ENCODE results near the gene CADM1. TPM values are rescaled to one million over a fixed set of nuclear protein-coding genes. Genes with fewer than 3 reads are reported as not detected.

CADM1 gene
- total and polyA plus RNA-seq, 2 donors from 2014 or later, result 24.0 to 33.5 TPM

- intact Hi-C loops (cut with DNase I), result no loop called here
- Histone ChIP-seq H3K27ac (ENCODE audit: low read depth in 2 of 2, low read length in 2 of 2) (no peak overlapping the region), H3K4me3 (ENCODE audit: low read length in 3 of 3) (no peak overlapping the region), H3K27me3 (ENCODE audit: control insufficient read depth, insufficient read depth, low read length) (no peaks in the 10 kb centered on the region), H3K36me3 (ENCODE audit: control insufficient read depth in 2 of 3, insufficient read depth in 3 of 3, low read length in 3 of 3) (no peaks in the 10 kb centered on the region), H3K4me1 (ENCODE audit: control insufficient read depth in 2 of 3, insufficient read depth in 2 of 3, low read depth in 1 of 3, low read length in 3 of 3) (peaks cover 0 to 4% (median 2%) of the 10 kb centered on the region in 3 donors), H3K9ac (ENCODE audit: low read length in 3 of 3) (no peak overlapping the region), H3K9me3 (ENCODE audit: control insufficient read depth in 2 of 3, insufficient read depth in 1 of 3, low read length in 3 of 3) (no peaks in the 10 kb centered on the region)
- no peak for TF ChIP-seq CTCF (IDR thresholded peaks at IDR 0.05; ENCODE audit: borderline replicate concordance, extremely low read depth, insufficient read depth)
- DNase-seq (no peak), FAIRE-seq (no peak)
Measured at GRCh38 chr11:115518983-115519628, 14.9 kb upstream of the CADM1 start.

- FAIRE-seq (no peak), DNase-seq (no peak)
- no peak overlapping the region for H3K9ac ChIP-seq (ENCODE audit: low read length in 3 of 3)
- no peak overlapping the region for H3K27ac ChIP-seq (ENCODE audit: low read depth in 2 of 2, low read length in 2 of 2)
- H3K4me3 ChIP-seq (ENCODE audit: low read length in 3 of 3), result no peak overlapping the region
- intact Hi-C loops (cut with DNase I), result no loop called here
- H3K36me3 ChIP-seq (ENCODE audit: control insufficient read depth in 2 of 3, insufficient read depth in 3 of 3, low read length in 3 of 3), result no peaks in the 10 kb centered on the region
- no peaks in the 10 kb centered on the region for H3K4me1 ChIP-seq (ENCODE audit: control insufficient read depth in 2 of 3, insufficient read depth in 2 of 3, low read depth in 1 of 3, low read length in 3 of 3)
- H3K27me3 ChIP-seq (ENCODE audit: control insufficient read depth, insufficient read depth, low read length), result no peaks in the 10 kb centered on the region
- no peak for TF ChIP-seq CTCF (IDR thresholded peaks at IDR 0.05; ENCODE audit: borderline replicate concordance, extremely low read depth, insufficient read depth)
- H3K9me3 ChIP-seq (ENCODE audit: control insufficient read depth in 2 of 3, insufficient read depth in 1 of 3, low read length in 3 of 3), result no peaks in the 10 kb centered on the region
Measured at GRCh38 chr11:115515647-115516395, 11.6 kb upstream of the CADM1 start.

GRCh38 chr11:115506954-115507675 lies 2.9 kb upstream of the CADM1 start:
- intact Hi-C loops (cut with DNase I), result no loop called here
- no peak overlapping the region for H3K4me3 ChIP-seq (ENCODE audit: low read length in 3 of 3)
- H3K27ac ChIP-seq (ENCODE audit: low read depth in 2 of 2, low read length in 2 of 2), result no peak overlapping the region
- no peaks in the 10 kb centered on the region for H3K9me3 ChIP-seq (ENCODE audit: control insufficient read depth in 2 of 3, insufficient read depth in 1 of 3, low read length in 3 of 3)
- no peak overlapping the region for H3K9ac ChIP-seq (ENCODE audit: low read length in 3 of 3)
- DNase-seq (no peak), FAIRE-seq (no peak)
- no peaks in the 10 kb centered on the region for H3K27me3 ChIP-seq (ENCODE audit: control insufficient read depth, insufficient read depth, low read length)
- TF ChIP-seq CTCF (IDR thresholded peaks at IDR 0.05; ENCODE audit: borderline replicate concordance, extremely low read depth, insufficient read depth), result no peak
- peaks cover 0 to 5% (median 0%) of the 10 kb centered on the region in 3 donors for H3K4me1 ChIP-seq (ENCODE audit: control insufficient read depth in 2 of 3, insufficient read depth in 2 of 3, low read depth in 1 of 3, low read length in 3 of 3)
- no peaks in the 10 kb centered on the region for H3K36me3 ChIP-seq (ENCODE audit: control insufficient read depth in 2 of 3, insufficient read depth in 3 of 3, low read length in 3 of 3)
